Measurements from ENCODE around the gene LRMDA. TPM values are rescaled to one million over a fixed set of nuclear protein-coding genes. Genes with fewer than 3 reads are reported as not detected.

LRMDA gene
- total RNA-seq, 1 experiment from 2014 or later, result 4.8 TPM

DNA sequence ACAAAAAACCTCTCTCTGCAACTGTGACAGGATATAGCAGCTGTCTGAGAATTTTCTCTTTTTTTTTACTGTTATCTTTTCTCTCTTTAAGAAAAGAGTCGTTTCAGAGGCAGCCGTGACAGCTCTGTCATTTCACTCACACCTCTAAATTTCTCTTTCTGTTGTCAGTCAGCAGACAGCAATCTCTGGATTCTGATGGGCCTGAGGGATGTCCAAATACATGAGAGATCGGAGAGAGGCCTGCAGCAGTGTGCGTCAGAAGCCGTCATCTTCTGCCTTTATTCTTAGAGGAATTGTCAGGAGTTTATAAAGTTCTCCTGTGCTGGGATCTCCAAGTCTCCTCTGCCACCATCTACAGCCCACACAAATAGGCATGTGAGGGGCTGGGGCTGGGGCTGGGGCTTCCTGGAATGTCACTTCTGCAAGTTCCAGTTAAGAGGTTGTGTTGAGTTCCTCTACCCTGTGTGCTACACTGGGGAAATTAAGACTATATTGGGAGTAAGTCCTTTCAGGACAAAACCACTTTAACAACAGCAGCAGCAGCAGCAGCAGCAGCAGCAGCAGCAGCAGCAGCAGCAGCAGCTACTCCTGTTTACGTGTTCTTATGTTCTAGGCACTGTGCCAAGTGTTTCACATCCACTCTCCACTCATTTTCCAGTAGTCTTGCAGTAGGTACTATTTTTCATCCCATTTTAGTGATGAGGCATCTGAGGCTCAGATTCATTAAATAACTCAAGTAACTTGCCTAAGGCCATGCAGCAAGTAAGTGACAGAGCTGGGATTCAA, 541.3 kb downstream of the LRMDA start:
- Histone ChIP-seq H2AFZ (ENCODE audit: low read depth, low read length, poor library complexity, severe bottlenecking) (no peak overlapping the region), H3K9ac (ENCODE audit: low read length) (no peak overlapping the region), H3K79me2 (ENCODE audit: insufficient read depth, low read length) (no peaks in the 10 kb centered on the region), H3K4me1 (ENCODE audit: control insufficient read depth in 1 of 2, insufficient read depth in 2 of 2, low read length in 2 of 2) (no peaks in the 10 kb centered on the region), H3K27me3 (ENCODE audit: insufficient read depth, low read length) (no peaks in the 10 kb centered on the region), H3K9me2 (ENCODE audit: insufficient read depth) (no peaks in the 10 kb centered on the region), H3K4me2 (ENCODE audit: low read length) (no peak overlapping the region), H3K9me3 (ENCODE audit: control insufficient read depth in 1 of 2, insufficient read depth in 1 of 2, low read depth in 1 of 2, low read length in 2 of 2) (no peaks in the 10 kb centered on the region), H4K20me1 (ENCODE audit: insufficient read depth) (no peaks in the 10 kb centered on the region), H3K4me3 (replicated peaks in 1 of 2; ENCODE audit: low read depth in 1 of 2, low read length in 2 of 2) (no peak overlapping the region), H3K27ac (ENCODE audit: low read depth, low read length) (no peak overlapping the region), H3K36me3 (ENCODE audit: control insufficient read depth in 1 of 2, insufficient read depth in 2 of 2, low read length in 2 of 2) (no peaks in the 10 kb centered on the region)
- BruUV-seq (replicated peaks), result no TSS peak
- ATAC-seq (no peak), DNase-seq (ENCODE audit: low read depth, low spot score) (no peak)
- ChIA-PET POLR2A (no interaction called here), RAD21 (ENCODE audit: low non-redundant PET in 1 of 2, low total read pairs in 2 of 2, uncharacterized antibody in 2 of 2, unreplicated experiment in 2 of 2) (no interaction called here), CTCF (no interaction called here)
- intact Hi-C loops (cut with micrococcal nuclease), result no loop called here
- TF ChIP-seq TCF7L2 (IDR thresholded peaks at IDR 0.05; ENCODE audit: borderline replicate concordance, extremely low read depth, insufficient read depth, insufficient read length) (no peak), REST (IDR thresholded peaks at IDR 0.05; ENCODE audit: low read depth) (no peak), POLR2AphosphoS5 (IDR thresholded peaks at IDR 0.05; ENCODE audit: low read depth, low read length) (no peak), RAD21 (IDR thresholded peaks at IDR 0.05; ENCODE audit: low read depth) (no peak), EZH2phosphoT487 (IDR thresholded peaks at IDR 0.05; ENCODE audit: borderline replicate concordance) (no peak), SP1 (IDR thresholded peaks at IDR 0.05; ENCODE audit: low read depth) (no peak), EZH2 (IDR thresholded peaks at IDR 0.05) (no peak), ELF1 (IDR thresholded peaks at IDR 0.05; ENCODE audit: borderline replicate concordance, low read depth) (no peak), YY1 (IDR thresholded peaks at IDR 0.05; ENCODE audit: extremely low read depth, insufficient replicate concordance, low read depth, low read length) (no peak), POLR2A (IDR thresholded peaks at IDR 0.05; ENCODE audit: borderline replicate concordance, extremely low read depth, insufficient read depth, insufficient read length) (no peak)

Measured in HCT116 (cell line).